ENCODE results near the gene TLR3. TPM values are rescaled to one million over a fixed set of nuclear protein-coding genes. Genes with fewer than 3 reads are reported as not detected.

The TLR3 gene
- total and polyA plus RNA-seq, 2 experiments from 2014 or later, result 0.54 to 0.68 TPM

- peaks cover 28% of the 10 kb centered on the region for H3K27me3 ChIP-seq (replicated peaks; ENCODE audit: insufficient read depth)
- no peak for TF ChIP-seq EZH2phosphoT487 (IDR thresholded peaks at IDR 0.05; ENCODE audit: insufficient read depth, low read depth)
- no peak for TF ChIP-seq EZH2 (IDR thresholded peaks at IDR 0.05; ENCODE audit: insufficient read depth, poor library complexity, severe bottlenecking)
- no peak overlapping the region for H3K9ac ChIP-seq
- H3K4me3 ChIP-seq, result no peak overlapping the region
- H3K36me3 ChIP-seq (ENCODE audit: low read depth), result no peaks in the 10 kb centered on the region
- H3F3A ChIP-seq (ENCODE audit: insufficient read depth), result no peaks in the 10 kb centered on the region
- no peaks in the 10 kb centered on the region for H3K4me1 ChIP-seq (ENCODE audit: insufficient read depth)
- H3K79me2 ChIP-seq (ENCODE audit: insufficient read depth), result no peaks in the 10 kb centered on the region
- no peak for DNase-seq
- H2AFZ ChIP-seq, result no peak overlapping the region
- H4K20me1 ChIP-seq (ENCODE audit: insufficient read depth), result no peaks in the 10 kb centered on the region
- H3K27ac ChIP-seq, result no peak overlapping the region
- H3K4me2 ChIP-seq (ENCODE audit: unreplicated experiment), result no peak overlapping the region
- H3K9me3 ChIP-seq (ENCODE audit: low read depth), result no peaks in the 10 kb centered on the region
- no peaks in the 10 kb centered on the region for H3K9me2 ChIP-seq (ENCODE audit: insufficient read depth)
- WGBS, 2 experiments (ENCODE audit: low coverage in 1 of 2, low lambda C conversion rate in 2 of 2, missing lambda C conversion rate in 2 of 2), result 88 to 91% methylated on average over 12 of the region's 12 CpGs
- in situ Hi-C loops (cut with MboI), result no loop called here
These were observed 34.0 kb downstream of the TLR3 start for GRCh38 chr4:186102931-186103330.

DNA sequence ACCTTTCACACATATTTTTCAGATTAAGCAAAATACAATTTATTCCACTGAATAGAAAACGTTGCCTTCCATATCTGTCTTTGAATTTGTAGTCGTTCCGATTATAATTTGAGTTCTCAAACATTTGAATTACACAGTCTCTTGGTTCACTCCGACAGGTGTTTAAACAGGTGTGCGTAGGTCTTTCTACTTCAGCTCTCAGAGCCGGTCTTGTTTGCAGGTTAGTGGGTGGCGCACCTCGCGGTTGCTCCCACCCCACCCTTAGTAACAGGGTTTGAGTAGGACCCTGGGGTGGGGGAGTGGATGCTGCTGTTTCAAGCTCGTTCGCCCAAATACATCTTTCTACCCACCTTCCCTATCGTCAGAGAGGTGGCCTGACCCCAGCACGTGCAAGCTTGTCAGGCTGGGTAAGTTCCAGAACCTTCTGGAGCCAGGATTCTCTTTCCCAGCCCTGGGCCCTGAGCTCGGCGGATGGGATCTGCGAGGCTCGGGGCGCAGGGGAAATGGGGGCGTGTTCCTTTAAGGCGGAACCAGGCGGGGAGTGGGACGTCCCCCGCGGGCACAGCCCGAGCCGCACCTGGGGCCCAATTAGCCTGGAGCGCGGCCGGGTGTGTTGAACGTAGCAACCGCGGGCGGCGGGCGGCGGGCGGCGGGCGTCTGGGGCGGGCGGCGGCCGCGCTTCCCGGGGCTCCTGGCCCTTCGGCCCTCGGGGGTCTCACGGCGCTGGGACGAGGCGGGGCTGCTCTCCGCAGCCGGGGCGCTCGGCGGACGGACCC lies 35.3 kb downstream of the TLR3 start, which contains the start of gene FAM149A:
FAM149A (plus strand) TSS at position 591 of the 776 bp plus-strand sequence.
- no peaks in the 10 kb centered on the region for H3K4me1 ChIP-seq (ENCODE audit: insufficient read depth)
- peak; percentile 12 for DNase-seq

DNA sequence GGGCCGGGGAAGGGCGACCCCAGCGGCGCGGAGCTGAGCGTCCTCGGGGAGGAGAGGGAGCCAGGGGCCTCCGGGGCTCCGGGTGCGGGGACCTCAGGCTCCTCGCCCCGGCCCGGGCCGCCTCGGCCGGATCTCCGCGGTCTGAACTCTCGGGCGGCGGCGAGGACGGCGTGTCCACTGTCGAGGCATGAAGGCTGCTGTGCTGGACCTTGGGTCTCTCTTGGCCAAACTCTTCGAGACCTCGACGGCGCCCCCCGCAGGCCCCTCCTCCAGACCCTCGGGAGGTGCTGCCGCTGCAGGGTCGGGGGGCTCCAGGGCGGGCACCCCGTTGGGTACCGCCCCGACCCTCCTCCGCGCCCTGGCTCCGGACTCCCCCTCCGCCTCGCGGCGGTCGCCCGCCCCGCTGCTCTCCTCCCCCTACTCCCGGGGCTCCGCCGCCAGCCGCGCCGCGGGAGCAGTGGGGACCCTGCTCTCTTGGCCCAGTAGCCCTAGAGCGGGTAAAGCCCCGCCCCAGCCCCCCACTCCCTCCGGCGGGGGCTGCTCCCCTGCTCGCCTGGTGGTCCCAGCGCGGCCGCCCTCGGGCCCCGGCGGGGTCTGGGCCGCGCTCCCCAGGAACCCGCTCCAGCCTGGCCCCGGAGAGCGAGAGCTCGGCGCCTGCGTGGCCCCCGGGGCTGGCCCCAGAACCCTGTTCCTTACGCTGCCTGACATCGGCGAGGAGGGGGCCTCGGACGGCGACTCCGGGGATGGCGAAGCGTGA lies 36.1 kb downstream of the TLR3 start:
- DNase-seq, result peak; percentile 20
- H2AFZ ChIP-seq, result no peak overlapping the region
- TF ChIP-seq EZH2phosphoT487 (IDR thresholded peaks at IDR 0.05; ENCODE audit: insufficient read depth, low read depth) (no peak), EZH2 (IDR thresholded peaks at IDR 0.05; ENCODE audit: insufficient read depth, poor library complexity, severe bottlenecking) (no peak)
- 2 to 4% methylated on average over 24 to 75 of the region's 83 CpGs for WGBS, 2 experiments (ENCODE audit: low coverage in 1 of 2, low lambda C conversion rate in 2 of 2, missing lambda C conversion rate in 2 of 2)
- H3K27me3 ChIP-seq (replicated peaks; ENCODE audit: insufficient read depth), result peaks cover 28% of the 10 kb centered on the region
- no peak overlapping the region for H3K4me2 ChIP-seq (ENCODE audit: unreplicated experiment)
- no peaks in the 10 kb centered on the region for H3K4me1 ChIP-seq (ENCODE audit: insufficient read depth)
- in situ Hi-C loops (cut with MboI), result no loop called here
- H3F3A ChIP-seq (ENCODE audit: insufficient read depth), result no peaks in the 10 kb centered on the region
- no peak overlapping the region for H3K9ac ChIP-seq
- H3K4me3 ChIP-seq, result no peak overlapping the region
- no peaks in the 10 kb centered on the region for H3K9me3 ChIP-seq (ENCODE audit: low read depth)
- H3K9me2 ChIP-seq (ENCODE audit: insufficient read depth), result no peaks in the 10 kb centered on the region
- no peaks in the 10 kb centered on the region for H4K20me1 ChIP-seq (ENCODE audit: insufficient read depth)
- H3K27ac ChIP-seq, result no peak overlapping the region
- no peaks in the 10 kb centered on the region for H3K36me3 ChIP-seq (ENCODE audit: low read depth)
- no peaks in the 10 kb centered on the region for H3K79me2 ChIP-seq (ENCODE audit: insufficient read depth)

More for the DNA sequence above, 35.3 kb downstream of the TLR3 start, which contains the start of gene FAM149A:
- H3K79me2 ChIP-seq (ENCODE audit: insufficient read depth), result no peaks in the 10 kb centered on the region
- H3K4me2 ChIP-seq (ENCODE audit: unreplicated experiment), result no peak within 1 kb of the TSS
- peaks cover 28% of the 10 kb centered on the region for H3K27me3 ChIP-seq (replicated peaks; ENCODE audit: insufficient read depth)
- WGBS, 2 experiments (ENCODE audit: low coverage in 1 of 2, low lambda C conversion rate in 2 of 2, missing lambda C conversion rate in 2 of 2), result 22 to 40% methylated on average over 25 to 51 of the region's 57 CpGs
- H3K9ac ChIP-seq, result no peak within 1 kb of the TSS
- H3K9me3 ChIP-seq (ENCODE audit: low read depth), result no peaks in the 10 kb centered on the region
- TF ChIP-seq EZH2 (IDR thresholded peaks at IDR 0.05; ENCODE audit: insufficient read depth, poor library complexity, severe bottlenecking) (peak; percentile 15), EZH2phosphoT487 (IDR thresholded peaks at IDR 0.05; ENCODE audit: insufficient read depth, low read depth) (no peak)
- no peaks in the 10 kb centered on the region for H3F3A ChIP-seq (ENCODE audit: insufficient read depth)
- H3K4me3 ChIP-seq, result no peak within 1 kb of the TSS
- in situ Hi-C loops (cut with MboI), result no loop called here
- H2AFZ ChIP-seq, result no peak within 1 kb of the TSS
- no peaks in the 10 kb centered on the region for H3K36me3 ChIP-seq (ENCODE audit: low read depth)
- H3K27ac ChIP-seq, result no peak within 1 kb of the TSS
- H4K20me1 ChIP-seq (ENCODE audit: insufficient read depth), result no peaks in the 10 kb centered on the region
- H3K9me2 ChIP-seq (ENCODE audit: insufficient read depth), result no peaks in the 10 kb centered on the region

GRCh38 chr4:186105647-186106321 lies 36.8 kb downstream of the TLR3 start:
- Histone ChIP-seq H3K4me2 (ENCODE audit: unreplicated experiment) (no peak overlapping the region), H2AFZ (no peak overlapping the region), H3K9me3 (ENCODE audit: low read depth) (no peaks in the 10 kb centered on the region), H3K27ac (no peak overlapping the region), H3K9me2 (ENCODE audit: insufficient read depth) (no peaks in the 10 kb centered on the region), H3K4me3 (no peak overlapping the region), H3K9ac (no peak overlapping the region), H3K36me3 (ENCODE audit: low read depth) (no peaks in the 10 kb centered on the region), H3K27me3 (replicated peaks; ENCODE audit: insufficient read depth) (peaks cover 28% of the 10 kb centered on the region), H3F3A (ENCODE audit: insufficient read depth) (no peaks in the 10 kb centered on the region), H3K4me1 (ENCODE audit: insufficient read depth) (no peaks in the 10 kb centered on the region), H4K20me1 (ENCODE audit: insufficient read depth) (no peaks in the 10 kb centered on the region), H3K79me2 (ENCODE audit: insufficient read depth) (no peaks in the 10 kb centered on the region)
- in situ Hi-C loops (cut with MboI), result no loop called here
- TF ChIP-seq EZH2phosphoT487 (IDR thresholded peaks at IDR 0.05; ENCODE audit: insufficient read depth, low read depth) (no peak), EZH2 (IDR thresholded peaks at IDR 0.05; ENCODE audit: insufficient read depth, poor library complexity, severe bottlenecking) (no peak)
- 25 to 32% methylated on average over 12 to 17 of the region's 17 CpGs for WGBS, 2 experiments (ENCODE audit: low coverage in 1 of 2, low lambda C conversion rate in 2 of 2, missing lambda C conversion rate in 2 of 2)
- no peak for DNase-seq

All from GM23248 (cell line).